Activated effector memory CD4-positive, alpha-beta T cell treated with Interleukin-2 at 50 U/mL for 16 hours (primary cell): Measurements from ENCODE around the gene SERPINA1.

Experiments
- DNase-seq: peaks from one replicate; pipeline ENCODE4 v3.0.0-alpha.2; 2020

SERPINA1 gene

DNA sequence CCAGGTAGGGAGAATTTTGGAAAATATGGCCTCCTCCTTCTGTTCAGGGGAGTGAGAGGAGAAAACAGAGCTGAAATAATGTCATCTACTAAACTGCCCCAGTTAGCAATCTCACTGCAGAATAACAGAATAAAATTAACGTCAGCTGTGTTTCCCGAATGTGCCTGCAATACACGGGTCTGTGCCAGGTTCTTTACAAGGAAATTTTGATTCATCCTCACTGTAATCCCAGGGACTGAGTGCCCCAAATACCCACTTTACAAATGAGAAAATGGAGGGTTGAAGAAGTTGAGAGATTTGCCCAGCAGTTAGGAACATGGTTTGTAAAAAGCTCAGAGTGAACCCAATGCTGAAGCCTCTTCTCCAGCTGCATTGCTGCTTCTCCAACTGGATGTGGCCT lies 44.0 kb downstream of the SERPINA1 start:
- DNase-seq: no peak

DNA sequence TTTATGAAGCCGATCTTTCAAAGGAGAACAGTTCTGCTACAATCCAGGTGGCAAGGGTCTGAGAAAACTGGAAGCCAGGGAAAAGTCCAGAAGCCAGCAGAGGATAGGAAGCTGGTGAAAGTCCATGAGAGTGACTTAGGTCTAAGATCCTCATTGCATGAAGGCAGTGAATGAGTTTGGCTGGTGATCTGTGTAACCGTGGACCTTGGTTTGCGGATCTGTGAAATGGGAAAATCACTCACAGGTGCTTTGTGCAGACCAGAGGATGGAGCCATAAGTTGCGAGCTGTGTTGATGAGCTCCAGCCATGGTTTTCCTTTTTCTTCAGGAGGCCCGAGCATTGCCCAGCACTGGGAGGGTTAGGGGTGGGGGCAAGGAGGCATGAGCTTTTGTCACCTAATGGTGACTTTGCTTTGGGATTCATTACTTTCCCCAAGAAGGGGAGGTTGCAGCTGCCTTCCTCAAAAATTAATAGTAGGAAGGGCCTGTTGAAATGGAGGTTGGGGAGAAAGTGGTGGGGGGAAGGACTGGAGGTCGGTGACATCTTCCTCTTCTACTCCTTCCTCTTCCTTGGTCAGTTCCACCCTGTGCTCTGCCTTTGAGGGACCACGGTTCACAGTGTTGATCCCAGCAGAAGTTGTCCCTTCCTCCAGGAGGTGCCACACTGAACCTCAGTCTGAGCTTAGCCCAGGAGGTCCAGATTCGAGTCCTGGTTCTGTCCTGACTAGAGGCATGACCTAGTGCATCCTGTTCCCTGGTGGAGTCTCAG lies 45.0 kb downstream of the SERPINA1 start:
- DNase-seq: no peak

DNA sequence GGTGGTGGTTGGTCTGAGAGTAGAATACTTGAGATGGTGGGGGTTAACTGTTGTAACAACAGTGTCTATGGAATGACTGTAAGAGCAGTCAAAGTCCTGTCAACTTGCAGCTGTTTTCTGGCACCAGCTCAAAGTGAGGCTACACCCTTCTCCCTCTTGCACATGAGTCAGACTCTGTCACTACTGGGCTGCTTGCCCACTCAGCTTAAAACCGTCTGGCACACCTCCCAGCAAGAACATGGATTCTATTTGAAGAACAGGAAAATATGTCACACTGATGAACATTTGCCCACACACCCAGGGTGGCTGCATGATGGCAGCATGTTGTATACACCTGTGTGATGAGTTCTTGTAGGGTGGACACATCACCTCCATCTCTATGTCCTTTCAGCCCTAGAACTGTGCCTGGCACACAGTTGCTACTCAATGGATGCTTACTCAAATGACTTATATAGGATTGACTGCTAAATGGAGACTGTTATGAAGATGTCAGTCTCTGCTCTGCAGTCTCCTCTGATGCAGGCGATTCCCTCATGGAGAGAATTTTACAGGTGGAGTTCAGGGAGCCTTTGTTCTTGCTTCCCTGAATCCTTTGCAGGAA lies 46.0 kb downstream of the SERPINA1 start:
- DNase-seq: no peak

DNA sequence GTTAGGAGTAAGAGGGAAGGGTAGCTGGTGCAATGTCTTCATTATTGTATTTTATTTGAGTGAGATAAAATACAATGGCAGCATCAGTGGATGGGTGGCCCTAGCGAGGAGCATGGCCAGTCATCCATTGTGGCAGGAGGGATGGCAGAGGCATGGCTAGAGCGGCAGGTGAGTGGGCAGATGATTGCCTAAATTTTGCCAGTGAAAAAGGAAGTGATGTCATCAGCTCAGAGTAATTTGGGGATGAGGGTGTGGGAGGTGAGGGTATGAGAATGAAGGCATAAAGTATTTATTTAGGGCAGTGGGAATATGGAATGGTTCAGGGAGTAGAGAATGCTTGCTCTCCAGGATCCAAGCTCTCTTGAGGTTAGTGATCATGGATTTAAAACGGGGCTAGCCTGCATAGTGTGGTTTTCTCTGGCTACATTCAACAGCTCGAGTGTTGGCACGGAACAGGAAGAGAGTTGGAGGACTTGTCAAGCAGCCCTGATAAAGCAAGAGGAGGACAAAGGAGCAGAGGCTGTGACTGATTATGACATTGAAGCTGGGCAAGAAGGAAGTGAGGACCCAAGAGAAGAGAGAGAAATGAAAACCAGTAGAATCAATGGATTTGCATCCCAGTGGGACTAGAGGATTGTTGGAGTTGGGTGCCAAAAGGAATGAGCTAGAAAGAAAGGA lies 46.6 kb downstream of the SERPINA1 start:
- DNase-seq: no peak

DNA sequence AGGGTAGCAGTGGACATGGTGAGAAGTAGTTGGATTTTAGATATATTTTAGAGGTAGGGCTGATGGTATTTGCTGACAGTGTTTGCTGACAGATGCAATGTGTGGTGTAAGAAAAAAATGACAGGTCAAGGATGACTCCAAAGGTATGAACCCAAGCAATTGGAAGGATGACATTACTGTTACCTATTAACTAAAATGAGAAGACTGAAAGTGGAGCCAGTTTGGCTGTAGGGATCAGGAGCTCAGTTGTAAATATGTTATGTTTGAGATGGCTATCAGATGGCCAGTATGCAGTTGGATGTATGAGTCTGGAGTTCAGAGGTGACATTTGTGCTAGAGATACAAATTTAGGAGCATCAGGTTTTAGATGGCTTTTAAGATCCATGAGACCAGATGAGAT lies 47.9 kb downstream of the SERPINA1 start:
- no peak for DNase-seq

DNA sequence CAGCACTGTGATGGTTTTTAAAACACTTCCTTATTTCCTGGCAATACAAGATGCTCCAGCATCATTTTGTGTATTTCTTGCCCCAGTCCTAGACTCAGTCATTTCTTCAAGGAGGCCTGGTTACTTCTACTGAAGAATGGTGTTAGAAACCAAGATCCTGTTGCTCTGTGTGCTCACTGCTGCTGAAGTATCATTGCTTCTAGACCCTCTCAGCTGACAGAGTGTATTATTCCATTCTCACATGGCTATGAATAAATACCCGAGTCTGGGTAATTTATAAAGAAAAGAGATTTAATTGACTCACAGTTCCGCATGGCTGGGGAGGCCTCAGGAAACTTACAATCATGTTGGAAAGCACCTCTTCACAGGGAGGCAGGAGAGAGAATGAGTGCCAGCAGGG lies 50.4 kb downstream of the SERPINA1 start:
- no peak for DNase-seq

DNA sequence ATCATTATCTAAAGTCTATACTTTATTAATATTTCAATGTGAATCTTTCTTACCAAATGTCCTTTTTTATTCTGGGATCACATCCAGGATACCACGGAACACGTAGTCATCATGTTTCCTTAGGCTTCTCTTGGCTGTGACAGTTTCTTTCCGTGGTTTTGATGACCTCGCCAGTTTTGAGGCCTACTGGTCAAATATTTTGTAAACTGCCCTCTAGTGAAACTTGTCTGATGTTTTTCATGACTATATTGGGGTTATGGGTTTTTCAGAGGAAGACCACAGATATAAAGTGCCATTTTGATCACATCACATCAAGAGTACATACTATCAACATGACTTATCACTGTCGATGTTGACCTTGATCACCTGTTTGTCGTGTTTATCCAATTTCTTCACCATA lies 51.1 kb downstream of the SERPINA1 start:
- DNase-seq: no peak

DNA sequence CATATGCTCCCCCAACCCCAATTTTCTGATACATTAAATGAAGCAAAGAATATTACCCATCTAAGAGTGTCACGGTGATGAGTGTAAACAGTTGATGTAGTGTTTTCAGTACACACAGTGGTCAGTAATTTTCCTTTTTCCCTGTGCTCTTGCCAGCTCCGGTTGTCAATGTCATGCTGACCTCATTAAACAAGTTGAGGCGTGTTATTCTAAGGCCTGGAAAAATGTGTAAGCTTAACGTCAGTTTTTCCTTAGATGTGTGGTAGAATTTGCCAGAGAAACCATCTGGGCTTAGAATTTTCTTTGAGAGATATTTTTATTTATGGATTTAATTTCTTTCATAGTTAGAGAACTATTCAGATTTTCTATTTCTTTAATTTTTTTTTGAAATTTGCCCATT lies 53.5 kb downstream of the SERPINA1 start:
- no peak for DNase-seq

DNA sequence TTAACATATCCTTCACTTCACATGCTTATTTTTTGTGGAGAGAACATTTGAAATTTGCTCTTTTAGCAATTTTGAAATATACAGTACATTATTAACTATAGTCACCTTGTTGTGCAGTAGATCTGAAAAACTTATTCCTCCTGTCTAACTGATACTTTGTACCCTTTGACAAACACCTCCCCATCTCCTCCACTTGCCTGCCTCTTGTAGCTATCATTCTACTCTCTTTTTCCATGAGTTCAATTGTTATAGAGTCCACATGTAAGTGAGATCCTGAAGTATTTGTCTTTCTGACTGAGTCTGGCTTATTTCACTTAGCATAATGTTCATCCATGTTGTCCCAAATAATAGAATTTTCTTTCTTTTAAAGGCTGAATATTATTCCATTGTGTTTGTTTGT lies 55.8 kb downstream of the SERPINA1 start:
- DNase-seq: no peak

DNA sequence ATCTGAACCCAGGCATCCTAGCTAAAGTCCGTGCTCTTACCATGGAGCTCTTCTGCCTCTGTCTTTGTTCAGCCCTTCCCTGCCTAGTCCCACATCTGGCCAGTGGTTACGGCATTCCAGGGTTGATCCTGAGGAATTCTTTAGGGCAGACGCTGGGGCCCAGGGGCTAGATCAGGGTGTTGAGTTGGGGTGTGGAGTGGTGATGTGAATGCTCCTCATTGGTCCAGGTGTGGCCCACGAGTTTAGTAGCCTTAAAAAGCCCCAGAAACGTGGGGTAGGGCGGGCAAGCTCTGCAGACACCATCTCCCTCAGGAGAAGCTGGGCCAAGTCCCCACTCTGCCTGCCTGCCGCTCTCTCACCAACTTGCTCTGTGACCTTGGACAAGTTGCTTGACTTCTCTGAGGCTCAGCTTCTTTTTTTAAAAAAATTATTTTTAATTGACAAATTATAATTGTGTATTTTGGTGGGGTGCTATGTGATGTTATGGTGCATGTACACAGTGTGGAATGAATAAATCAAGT lies 56.3 kb downstream of the SERPINA1 start:
- DNase-seq: no peak

DNA sequence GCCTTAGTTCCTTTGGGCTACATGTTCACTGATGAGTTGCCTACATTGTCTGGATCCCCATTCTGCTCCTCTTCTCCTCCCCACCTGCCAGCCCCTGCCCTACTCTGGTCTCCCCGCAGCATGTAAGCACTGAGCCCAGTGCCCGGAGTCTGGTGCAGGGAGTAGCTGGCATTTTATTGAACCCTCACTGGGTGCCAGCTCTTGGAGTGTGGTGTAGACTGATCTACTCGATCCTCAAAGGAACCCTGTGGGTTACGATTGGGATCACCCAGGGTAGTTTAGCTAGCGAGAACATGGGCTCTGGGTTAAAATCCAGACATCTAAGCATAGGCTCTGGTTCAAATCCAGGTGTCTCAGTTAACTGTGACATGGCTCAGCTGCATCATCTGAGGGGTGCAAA lies 56.9 kb downstream of the SERPINA1 start:
- no peak for DNase-seq

DNA sequence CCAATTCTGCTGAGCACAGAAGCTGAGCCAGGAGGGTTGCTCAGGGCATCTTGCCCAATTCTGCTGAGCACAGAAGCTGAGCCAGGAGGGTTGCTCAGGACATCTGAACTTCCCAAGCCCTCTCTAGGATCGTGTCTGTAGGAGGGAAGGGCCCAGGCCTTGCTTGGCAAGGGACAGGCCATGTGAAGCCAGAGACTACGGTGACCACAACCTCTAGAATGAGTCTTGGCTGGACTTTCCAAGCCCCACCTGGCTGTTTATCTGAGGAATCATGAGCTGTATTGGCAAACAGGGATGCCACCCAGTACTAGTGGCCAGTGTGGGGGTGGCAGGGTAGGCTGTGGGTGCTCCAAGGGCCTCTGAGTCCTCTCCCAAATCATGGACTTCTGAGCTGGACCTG lies 57.5 kb downstream of the SERPINA1 start:
- no peak for DNase-seq

DNA sequence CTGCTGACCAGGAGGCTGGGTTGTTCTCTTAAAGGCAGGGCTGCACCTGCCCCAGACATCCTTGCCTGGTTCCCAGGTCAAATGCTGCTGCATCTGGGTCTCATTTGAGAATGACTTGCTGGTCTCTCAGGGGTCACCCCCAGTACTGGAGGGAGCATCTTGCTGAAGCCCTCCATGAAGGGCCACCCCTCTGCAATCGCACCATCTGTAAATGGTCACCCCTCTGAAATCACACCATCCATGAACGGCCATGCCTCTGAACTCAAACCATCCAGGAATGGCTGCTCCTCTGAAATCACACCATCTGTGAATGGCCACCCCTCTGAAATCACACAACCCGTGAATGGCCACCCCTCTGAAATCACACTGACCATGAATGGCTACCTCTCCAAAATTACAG lies 58.0 kb downstream of the SERPINA1 start:
- no peak for DNase-seq

DNA sequence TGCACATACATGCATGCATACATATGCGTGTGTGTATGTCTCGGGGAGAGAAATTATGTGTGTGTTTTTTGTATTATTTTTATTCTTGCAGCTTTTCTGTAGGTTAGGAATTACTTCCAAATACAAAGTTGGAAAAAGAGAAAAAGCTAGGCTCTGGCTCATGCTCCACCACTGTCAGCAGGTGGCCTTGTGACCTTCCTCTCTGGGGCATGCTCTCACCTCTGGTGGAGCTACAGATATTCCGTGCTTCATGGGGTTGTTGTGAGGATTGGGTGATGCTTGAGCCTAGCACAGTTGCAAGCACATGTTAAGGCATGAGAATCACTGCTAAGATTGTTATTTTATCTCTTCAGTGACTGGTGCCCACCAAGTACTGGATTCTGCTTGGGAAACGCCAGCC lies 58.5 kb downstream of the SERPINA1 start:
- DNase-seq: no peak

DNA sequence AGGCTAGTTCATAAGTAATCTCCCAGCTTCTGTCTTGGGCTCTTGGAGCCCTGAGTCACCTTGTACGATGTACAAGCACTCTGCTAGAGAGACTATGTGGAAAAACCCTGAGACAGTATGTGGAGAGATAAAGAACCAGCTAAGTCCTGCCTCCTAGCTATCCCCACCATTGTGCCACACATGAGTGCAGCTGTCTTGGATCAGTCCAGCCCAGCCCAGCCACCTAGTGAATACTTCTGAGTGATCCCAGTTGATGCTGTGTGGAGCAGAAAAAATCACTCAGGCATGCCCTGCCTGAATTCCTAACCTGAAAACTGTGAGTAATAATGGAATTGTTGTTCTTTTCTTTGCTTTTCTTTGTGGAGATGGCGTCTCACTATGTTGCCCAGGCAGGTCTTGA lies 60.2 kb downstream of the SERPINA1 start:
- no peak for DNase-seq
